Pancreas (tissue), 10 donors: Measurements from ENCODE around the gene NXPH1. TPM values are rescaled to one million over a fixed set of nuclear protein-coding genes. Genes with fewer than 3 reads are reported as not detected.

ENCODE experiments used
- ATAC-seq, 4 donors: fragments of 200-7000 bp; cut with Tn5 transposase; one replicate each; pipeline versions ENCODE4 v1.8.0 to v1.9.1; 2020; ENCODE audit warnings: mild to moderate bottlenecking in 4 of 4, moderate library complexity in 4 of 4
- DNase-seq, 6 donors: peaks; one replicate each; pipeline ENCODE4 v3.0.0-alpha.2; 2020
- FAIRE-seq: peaks from 2 replicates; lab custom pipeline; 2012; peaks lifted over from hg19 to GRCh38; lab: Jason Lieb, UNC
- H3K27ac ChIP-seq, 4 donors: fragments of 200-600 bp; sonication (generic); 1 replicate in 3 of 4; 2 replicates in 1 of 4; pipeline versions ENCODE4 v1.5.0 to v1.8.0; 2020
- H3K27me3 ChIP-seq, 4 donors: fragments of 200-600 bp; one replicate each; pipeline ENCODE4 v1.8.0; 2021
- H3K36me3 ChIP-seq, 3 donors: fragments of 200-600 bp; sonication (generic) in 1 of 3; one replicate each; pipeline versions ENCODE4 v1.5.0 to v1.8.0; 2020 to 2021
- H3K4me1 ChIP-seq, 3 donors: fragments of 200-600 bp; one replicate each; pipeline ENCODE4 v1.8.0; 2021
- H3K4me3 ChIP-seq, 4 donors: fragments of 200-600 bp; sonication (generic) in 2 of 4; one replicate each; pipeline versions ENCODE4 v1.5.0 to v1.8.0; 2020 to 2021
- H3K9me3 ChIP-seq, 4 donors: fragments of 200-600 bp; one replicate each; pipeline ENCODE4 v1.8.0; 2021
- CTCF ChIP-seq, 4 donors: fragments of 200-600 bp; sonication (generic) in 3 of 4; IDR thresholded peaks; one replicate each; pipeline versions ENCODE4 v1.5.0 to v1.8.0; 2021; ENCODE audit warnings: antibody characterized with exemption in 4 of 4
- WGBS, 2 donors: extraction: QIAGEN DNeasy Blood & Tissue Kit; methylation state at CpG; one replicate each; pipeline ENCODE4 v1.1.7; 2013; 5-methylcytosine and 5-hydroxymethylcytosine counted together
- intact Hi-C, 3 donors: fragments of 100-400 bp; cut with DNase I; formaldehyde crosslinking; loops; one replicate each; pipeline versions ENCODE4 v1.11.1 to v1.14.2; 2022
- polyA plus RNA-seq, 2 donors: library from polyadenylated mRNA; stranded (reverse); fragments of 200-250 nt; gene quantifications; one replicate each; pipeline ENCODE4 v1.2.3, GENCODE V29; 2013
- total RNA-seq, 6 donors: library from RNA; stranded (reverse); fragmentation: NEBNext Ultra II Directional in 4 of 6; extraction: Animal tissue kit (Norgen Biotek cat#: 25700) in 4 of 6; gene quantifications; one replicate each; pipeline versions ENCODE4 v1.2.1 to v1.2.4, GENCODE V29; 2021 to 2023
- donor health status: healthy with polysubstance abuse.
- donor health status: DM: no; HTN: no; CAD: no; lungs with moderate emphysema.
- donor health status: DM: no; HTN: no; CAD: no.
- donor health status: control.
- donor health status: control.
- donor health status: Bipolar disorder and iron deficiency.
- donor health status: DM: yes; HTN: yes; CAD: no.
- donor health status: DM: no; HTN: no; CAD: no.
- donor health status: DM: no; HTN: no; CAD: no.
- donor health status: DM: yes; HTN: yes; CAD: no.

The NXPH1 gene
- total and polyA plus RNA-seq, 8 donors, result not detected

- Histone ChIP-seq H3K4me1 (no peaks in the 10 kb centered on the region), H3K27ac (no peak overlapping the region), H3K36me3 (no peaks in the 10 kb centered on the region), H3K9me3 (no peaks in the 10 kb centered on the region), H3K27me3 (no peaks in the 10 kb centered on the region), H3K4me3 (no peak overlapping the region)
- DNase-seq (no peak), FAIRE-seq (no peak), ATAC-seq (no peak)
- intact Hi-C loops, result no loop called here
- TF ChIP-seq CTCF (IDR thresholded peaks at IDR 0.05), result no peak
- 49 to 68% methylated on average over 3 of the region's 3 CpGs for WGBS, 2 donors
Observed at GRCh38 chr7:8629504-8629903, 196.1 kb downstream of the NXPH1 start.

GRCh38 chr7:8637322-8637721, 203.9 kb downstream of the NXPH1 start:
- ATAC-seq (peak in 2 of 4 donors; percentile 65 to 69), FAIRE-seq (no peak), DNase-seq (no peak)
- no peak overlapping the region for H3K27ac ChIP-seq
- H3K27me3 ChIP-seq, result no peaks in the 10 kb centered on the region
- no peak overlapping the region for H3K4me3 ChIP-seq
- H3K9me3 ChIP-seq, result no peaks in the 10 kb centered on the region
- intact Hi-C loops, result no loop called here
- H3K4me1 ChIP-seq, result peaks cover 0 to 10% (median 0%) of the 10 kb centered on the region in 3 donors
- H3K36me3 ChIP-seq, result no peaks in the 10 kb centered on the region
- WGBS, 2 donors, result 70 to 74% methylated on average over 4 of the region's 4 CpGs
- no peak for TF ChIP-seq CTCF (IDR thresholded peaks at IDR 0.05)

GRCh38 chr7:8638076-8638475, 204.7 kb downstream of the NXPH1 start:
- Histone ChIP-seq H3K27ac (no peak overlapping the region), H3K4me1 (peaks cover 0 to 10% (median 0%) of the 10 kb centered on the region in 3 donors), H3K9me3 (no peaks in the 10 kb centered on the region), H3K4me3 (no peak overlapping the region), H3K27me3 (no peaks in the 10 kb centered on the region), H3K36me3 (no peaks in the 10 kb centered on the region)
- peak in 2 of 6 donors; percentile 8 to 18 for DNase-seq
- TF ChIP-seq CTCF (IDR thresholded peaks at IDR 0.05), result no peak
- FAIRE-seq, result no peak
- intact Hi-C loops, result no loop called here
- 10 to 13% methylated on average over 7 of the region's 7 CpGs for WGBS, 2 donors
- peak; percentile 58 to 96 (median 86) for ATAC-seq

DNA sequence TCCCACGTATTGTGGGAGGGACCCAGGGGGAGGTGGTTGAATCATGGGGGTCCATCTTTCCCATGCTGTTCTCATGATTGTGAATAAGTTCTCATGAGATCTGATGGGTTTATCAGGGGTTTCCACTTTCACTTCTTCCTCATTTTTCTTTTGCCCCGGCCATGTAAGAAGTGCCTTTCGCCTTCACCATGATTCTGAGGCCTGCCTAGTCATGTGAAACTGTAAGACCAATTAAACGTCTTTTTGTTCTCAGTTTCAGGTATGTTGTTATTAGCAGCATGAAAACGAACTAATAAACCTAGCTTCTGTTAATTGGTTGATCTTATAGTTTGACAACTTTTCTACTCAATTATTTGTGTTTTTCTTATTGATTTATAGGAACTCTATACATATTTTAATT, 206.3 kb downstream of the NXPH1 start:
- WGBS, 2 donors, result 72 to 79% methylated on average over 5 of the region's 5 CpGs
- no peaks in the 10 kb centered on the region for H3K27me3 ChIP-seq
- DNase-seq, result no peak
- FAIRE-seq, result no peak
- no peak for ATAC-seq
- TF ChIP-seq CTCF (IDR thresholded peaks at IDR 0.05), result no peak
- no peak overlapping the region for H3K4me3 ChIP-seq
- H3K4me1 ChIP-seq, result peaks cover 0 to 10% (median 0%) of the 10 kb centered on the region in 3 donors
- no peak overlapping the region for H3K27ac ChIP-seq
- H3K36me3 ChIP-seq, result no peaks in the 10 kb centered on the region
- intact Hi-C loops, result no loop called here
- no peaks in the 10 kb centered on the region for H3K9me3 ChIP-seq

- intact Hi-C loops, result no loop called here
- WGBS, 2 donors, result 84 to 91% methylated on average over 1 of the region's 1 CpG
- no peak overlapping the region for H3K27ac ChIP-seq
- H3K27me3 ChIP-seq, result no peaks in the 10 kb centered on the region
- no peak for FAIRE-seq
- TF ChIP-seq CTCF (IDR thresholded peaks at IDR 0.05), result no peak
- ATAC-seq, result no peak
- no peak for DNase-seq
- no peak overlapping the region for H3K4me3 ChIP-seq
- H3K9me3 ChIP-seq, result no peaks in the 10 kb centered on the region
- H3K36me3 ChIP-seq, result no peaks in the 10 kb centered on the region
- H3K4me1 ChIP-seq, result peaks cover 0 to 10% (median 0%) of the 10 kb centered on the region in 3 donors
Observed at GRCh38 chr7:8640671-8641070, 207.3 kb downstream of the NXPH1 start.
